ENCODE data around the gene SUCLG2. TPM values are rescaled to one million over a fixed set of nuclear protein-coding genes. Genes with fewer than 3 reads are reported as not detected.
"Not testable (repeated sequence)": the region's sequence is repeated elsewhere in the genome, so short reads cannot be mapped to it uniquely, and the experiment has no call there.

The SUCLG2 gene
- total and polyA plus RNA-seq, 10 of the 15 experiments (the other 5 are each of a cell fraction or from before 2014, with no cell fraction given), result 17.8 to 50.9 (median 37.2) TPM

DNA sequence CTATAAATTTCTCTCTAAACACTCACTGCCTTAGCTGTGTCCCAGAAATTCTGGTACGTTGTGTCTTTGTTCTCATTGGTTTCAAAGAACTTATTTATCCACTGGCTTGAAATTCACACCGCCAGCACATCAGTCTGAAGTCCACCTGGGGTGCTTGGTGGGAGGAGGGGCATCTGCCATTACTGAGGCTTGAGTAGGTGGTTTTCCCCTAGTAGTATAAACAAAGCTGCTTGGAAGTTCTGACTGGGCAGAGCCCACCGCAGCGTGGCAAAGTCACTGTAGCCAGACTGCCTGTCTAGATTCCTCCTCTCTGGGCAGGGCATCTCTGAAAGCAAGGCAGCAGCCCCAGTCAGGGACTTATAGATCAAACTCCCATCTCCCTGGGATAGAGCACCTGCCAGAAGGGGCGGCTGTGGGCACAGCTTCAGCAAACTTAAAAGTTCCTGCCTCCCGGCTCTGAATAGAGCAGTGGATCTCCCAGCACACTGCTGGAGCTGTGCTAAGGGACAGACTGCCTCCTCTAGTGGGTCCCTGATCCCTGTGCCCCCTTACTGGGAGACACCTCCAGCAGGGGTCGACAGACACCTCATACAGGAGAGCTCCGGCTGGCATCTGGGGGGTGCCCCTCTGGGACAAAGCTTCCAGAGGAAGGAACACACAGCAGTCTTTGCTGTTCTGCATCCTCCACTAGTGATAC, 114.1 kb downstream of the SUCLG2 start (continued):
- TF ChIP-seq, protein P1, sequence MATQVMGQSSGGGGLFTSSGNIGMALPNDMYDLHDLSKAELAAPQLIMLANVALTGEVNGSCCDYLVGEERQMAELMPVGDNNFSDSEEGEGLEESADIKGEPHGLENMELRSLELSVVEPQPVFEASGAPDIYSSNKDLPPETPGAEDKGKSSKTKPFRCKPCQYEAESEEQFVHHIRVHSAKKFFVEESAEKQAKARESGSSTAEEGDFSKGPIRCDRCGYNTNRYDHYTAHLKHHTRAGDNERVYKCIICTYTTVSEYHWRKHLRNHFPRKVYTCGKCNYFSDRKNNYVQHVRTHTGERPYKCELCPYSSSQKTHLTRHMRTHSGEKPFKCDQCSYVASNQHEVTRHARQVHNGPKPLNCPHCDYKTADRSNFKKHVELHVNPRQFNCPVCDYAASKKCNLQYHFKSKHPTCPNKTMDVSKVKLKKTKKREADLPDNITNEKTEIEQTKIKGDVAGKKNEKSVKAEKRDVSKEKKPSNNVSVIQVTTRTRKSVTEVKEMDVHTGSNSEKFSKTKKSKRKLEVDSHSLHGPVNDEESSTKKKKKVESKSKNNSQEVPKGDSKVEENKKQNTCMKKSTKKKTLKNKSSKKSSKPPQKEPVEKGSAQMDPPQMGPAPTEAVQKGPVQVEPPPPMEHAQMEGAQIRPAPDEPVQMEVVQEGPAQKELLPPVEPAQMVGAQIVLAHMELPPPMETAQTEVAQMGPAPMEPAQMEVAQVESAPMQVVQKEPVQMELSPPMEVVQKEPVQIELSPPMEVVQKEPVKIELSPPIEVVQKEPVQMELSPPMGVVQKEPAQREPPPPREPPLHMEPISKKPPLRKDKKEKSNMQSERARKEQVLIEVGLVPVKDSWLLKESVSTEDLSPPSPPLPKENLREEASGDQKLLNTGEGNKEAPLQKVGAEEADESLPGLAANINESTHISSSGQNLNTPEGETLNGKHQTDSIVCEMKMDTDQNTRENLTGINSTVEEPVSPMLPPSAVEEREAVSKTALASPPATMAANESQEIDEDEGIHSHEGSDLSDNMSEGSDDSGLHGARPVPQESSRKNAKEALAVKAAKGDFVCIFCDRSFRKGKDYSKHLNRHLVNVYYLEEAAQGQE (IDR thresholded peaks at IDR 0.05; ENCODE audit: low read depth, low read length), result no peak
- TF ChIP-seq SIX5 (IDR thresholded peaks at IDR 0.05; ENCODE audit: low read depth, low read length, severe bottlenecking), result no peak
- no peak for TF ChIP-seq NR2C2 (IDR thresholded peaks at IDR 0.05; ENCODE audit: borderline replicate concordance, control insufficient read depth, insufficient read length, low read depth)
- TF ChIP-seq NBN (IDR thresholded peaks at IDR 0.05), result no peak
- TF ChIP-seq PAX5 (IDR thresholded peaks at IDR 0.05; ENCODE audit: borderline replicate concordance, low read depth, low read length), result no peak

DNA sequence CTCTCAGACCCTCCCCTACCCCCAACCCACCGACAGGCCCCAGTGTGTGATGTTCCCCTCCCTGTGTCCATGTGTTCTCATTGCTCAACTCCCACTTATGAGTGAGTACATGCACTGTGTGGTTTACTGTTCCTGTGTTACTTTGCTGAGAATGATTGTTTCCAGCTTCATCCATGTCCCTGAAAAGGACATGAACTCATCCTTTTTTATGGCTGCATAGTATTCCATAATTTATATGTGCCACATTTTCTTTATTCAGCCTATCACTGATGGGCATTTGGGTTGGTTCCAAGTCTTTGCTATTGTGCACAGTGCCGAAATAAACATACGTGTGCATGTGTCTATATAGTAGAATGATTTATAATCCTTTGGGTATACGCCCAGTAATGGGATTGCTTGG, 117.2 kb downstream of the SUCLG2 start:
- H3K9me3 ChIP-seq (replicated peaks; ENCODE audit: control insufficient read depth, insufficient read depth, low read length); RAD21 ChIA-PET (ENCODE audit: unreplicated experiment); H3K4me3 ChIP-seq; CTCF ChIA-PET; DNase-seq (ENCODE audit: low read depth, low spot score); FAIRE-seq; intact Hi-C loops (cut with micrococcal nuclease; ENCODE audit: unreplicated experiment); H3K36me3 ChIP-seq (ENCODE audit: control insufficient read depth in 2 of 2, insufficient read depth in 2 of 2, low read length in 1 of 2); H3K27ac ChIP-seq (ENCODE audit: control insufficient read depth, insufficient read depth); H3K4me1 ChIP-seq (ENCODE audit: control insufficient read depth, insufficient read depth, low read length); ATAC-seq; H4K20me1 ChIP-seq (ENCODE audit: control insufficient read depth, insufficient read depth); H2AFZ ChIP-seq (ENCODE audit: control insufficient read depth, low read depth, low read length); in situ Hi-C loops (cut with MboI); H3K27me3 ChIP-seq (replicated peaks in 1 of 2; ENCODE audit: control insufficient read depth in 2 of 2, insufficient read depth in 2 of 2, low read length in 1 of 2); POLR2A ChIA-PET; H3K79me2 ChIP-seq (ENCODE audit: control insufficient read depth, insufficient read depth, low read length); H3K9ac ChIP-seq (ENCODE audit: control insufficient read depth, insufficient read depth, low read length); BruUV-seq (replicated peaks); SMC1A ChIA-PET (ENCODE audit: uncharacterized antibody, unreplicated experiment); H3K4me2 ChIP-seq (ENCODE audit: control insufficient read depth, insufficient read depth): not testable (repeated sequence)
- WGBS (ENCODE audit: insufficient coverage, insufficient replicate concordance, low lambda C conversion rate, missing lambda C conversion rate), result 98% methylated on average over 4 of the region's 4 CpGs
